NCI-H2196 treated with DMSO at 0.1 percent for 48 hours (cell line): ENCODE data around the gene BUB1B.

Experiments
- DNase-seq: peaks from one replicate; lab custom pipeline; 2025; ENCODE audit not compliant: unreplicated experiment; lab: John Stamatoyannopoulos, UW

BUB1B gene

GRCh38 chr15:40182358-40183029, 21.6 kb downstream of the BUB1B start:
- no peak for DNase-seq

DNA sequence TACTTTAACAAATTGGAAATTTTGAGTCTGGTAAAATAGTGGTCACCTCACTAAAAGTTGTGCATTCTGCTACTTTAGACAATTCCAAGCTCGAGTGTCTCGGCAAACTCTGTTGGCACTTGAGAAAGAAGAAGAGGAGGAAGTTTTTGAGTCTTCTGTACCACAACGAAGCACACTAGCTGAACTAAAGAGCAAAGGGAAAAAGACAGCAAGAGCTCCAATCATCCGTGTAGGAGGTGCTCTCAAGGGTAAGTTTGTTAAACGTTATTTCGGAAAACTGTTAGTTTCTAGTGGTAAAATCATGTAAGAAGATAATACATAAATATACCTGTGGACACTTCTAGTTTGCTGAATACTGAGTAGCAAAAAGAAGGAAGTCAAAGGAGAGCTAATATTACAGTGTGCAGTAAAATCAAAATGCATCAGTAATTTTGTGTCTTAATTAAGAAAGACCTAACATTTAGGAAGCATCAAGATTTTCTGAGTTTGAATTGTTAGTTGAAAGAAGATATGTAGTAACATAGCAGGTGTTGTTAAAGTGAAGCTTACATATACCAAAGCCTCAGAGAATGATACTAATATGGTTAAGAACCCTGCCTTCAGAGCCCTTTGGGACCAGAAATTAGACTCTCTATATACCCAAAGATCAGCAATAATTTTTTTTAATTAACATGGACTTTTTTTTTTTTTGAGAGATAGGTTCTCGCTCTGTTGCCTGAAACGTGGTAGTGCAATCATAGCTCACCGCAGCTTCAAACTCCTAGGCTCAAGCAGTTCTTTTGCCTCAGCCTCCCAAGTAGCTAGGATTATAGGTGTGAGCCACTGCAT, 23.0 kb downstream of the BUB1B start:
- no peak for DNase-seq

DNA sequence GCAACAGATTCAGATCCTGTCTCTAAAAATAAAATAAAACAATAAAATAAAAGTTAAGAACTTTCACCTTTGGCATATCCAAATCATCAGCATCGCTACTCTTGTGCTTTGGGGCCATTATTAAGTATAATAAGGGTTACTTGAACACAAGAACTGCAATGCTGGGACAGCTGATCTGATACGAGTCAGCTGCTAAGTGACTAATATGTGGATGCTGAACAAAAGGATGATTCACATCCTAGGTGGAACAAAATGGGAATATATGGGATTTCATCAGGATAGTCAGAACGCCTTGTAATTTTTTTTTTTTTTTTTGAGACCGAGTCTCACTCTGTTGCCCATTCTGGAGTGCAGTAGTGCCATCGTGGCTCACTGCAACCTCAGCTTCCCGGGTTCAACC, 29.7 kb downstream of the BUB1B start:
- DNase-seq, result no peak

- DNase-seq, result no peak
These were observed 32.1 kb downstream of the BUB1B start for GRCh38 chr15:40192942-40193341.

DNA sequence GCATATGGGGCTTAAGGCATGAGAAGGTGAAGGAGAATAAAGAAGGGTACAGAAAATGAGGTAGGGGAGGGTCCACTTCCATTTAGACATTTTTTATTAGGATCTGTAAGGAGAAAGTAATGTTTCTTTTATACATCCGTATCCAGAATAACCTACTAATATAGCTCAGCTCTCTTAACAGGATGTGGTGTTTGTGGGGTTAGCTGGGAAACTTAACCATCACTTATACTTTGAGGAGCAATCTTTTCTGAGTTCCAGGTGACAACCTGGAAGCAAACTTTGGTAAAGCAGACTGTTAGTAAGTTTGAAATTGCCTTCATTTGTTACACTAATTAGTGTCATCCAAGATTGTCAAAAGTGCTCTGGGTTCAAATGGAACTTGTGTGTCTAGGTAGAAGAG, 36.6 kb downstream of the BUB1B start:
- no peak for DNase-seq

DNA sequence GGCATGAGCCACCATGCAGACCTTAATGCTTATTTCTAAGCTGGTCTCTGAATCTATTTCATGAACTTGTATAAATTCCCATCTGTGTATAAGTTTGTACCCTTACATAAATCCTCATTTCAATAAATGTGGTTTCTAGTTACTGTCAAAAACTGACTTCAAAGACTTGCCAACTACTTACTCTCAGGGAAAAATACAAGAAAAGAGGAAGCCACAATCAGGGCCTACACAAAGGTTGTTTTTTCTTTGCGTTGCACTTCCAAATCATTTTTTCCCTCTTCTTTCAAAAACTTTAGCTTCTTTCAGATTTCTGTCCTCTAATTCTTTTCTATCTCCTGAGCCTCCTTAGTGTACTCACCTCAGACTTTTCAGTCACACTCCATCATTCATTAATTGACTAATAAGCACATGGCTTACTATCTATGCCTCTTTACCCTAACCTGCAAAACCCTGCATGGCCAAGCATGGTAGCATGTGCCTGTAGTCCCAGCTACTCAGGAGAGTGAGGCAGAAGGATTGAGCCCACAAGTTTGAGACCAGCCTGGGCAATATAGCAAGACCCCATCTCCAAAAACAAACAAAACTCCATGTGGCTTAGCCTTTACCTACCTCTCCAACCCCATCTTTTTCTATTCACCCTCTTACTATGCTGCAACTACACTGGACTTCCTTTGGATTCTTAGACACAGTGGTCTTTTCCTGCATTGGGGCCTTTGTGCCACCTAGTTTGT, 37.7 kb downstream of the BUB1B start:
- DNase-seq, result no peak

DNA sequence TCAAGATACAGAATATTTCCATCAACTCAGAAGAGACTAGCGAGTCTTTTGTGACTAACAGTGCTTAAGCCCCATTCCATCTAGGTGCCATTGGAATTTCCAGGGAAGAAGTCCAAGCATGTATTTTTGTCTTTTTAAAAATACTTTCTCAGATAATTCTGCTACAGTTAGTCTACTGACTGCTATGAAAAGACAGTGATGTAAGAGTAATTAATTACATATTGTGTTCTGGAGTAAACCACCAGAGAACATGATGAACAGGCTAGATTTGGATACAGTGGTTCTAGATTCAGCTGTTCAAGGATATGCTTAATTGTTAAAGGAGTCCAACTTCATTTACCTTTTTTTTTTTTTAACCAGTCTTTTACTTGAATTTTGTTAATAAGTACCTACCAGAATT, 43.2 kb downstream of the BUB1B start:
- DNase-seq, result no peak

DNA sequence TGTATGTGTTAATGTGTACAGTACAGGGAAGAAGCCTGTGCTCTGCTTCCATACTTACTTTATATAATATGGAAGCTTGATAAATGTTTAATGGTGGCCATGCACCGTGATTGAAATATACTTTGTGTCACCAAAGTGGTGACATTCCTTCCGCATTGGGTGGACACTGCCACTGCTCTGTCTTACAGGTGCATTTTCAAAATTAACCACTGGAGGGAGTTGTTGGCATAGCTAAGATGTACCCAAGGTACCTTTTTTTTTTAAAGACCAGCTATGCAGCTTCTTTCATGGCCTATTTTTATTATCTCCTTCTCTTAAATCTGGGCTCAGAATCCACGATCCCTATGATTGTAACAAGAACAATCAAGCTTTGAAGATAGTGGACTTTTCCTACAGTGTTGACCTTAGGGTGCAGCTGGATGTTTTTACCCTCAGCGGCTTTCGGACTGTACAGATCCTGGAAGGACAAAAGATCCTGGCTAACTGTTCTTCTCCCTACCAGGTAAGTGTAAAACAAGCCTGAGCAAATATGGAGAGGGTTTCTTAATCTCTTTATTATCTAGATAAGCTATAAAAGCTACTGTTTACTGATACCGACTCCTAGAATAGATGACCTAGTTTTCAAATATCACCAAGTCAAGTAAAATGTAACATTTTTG, 56.4 kb downstream of the BUB1B start:
- peak; percentile 14 for DNase-seq

DNA sequence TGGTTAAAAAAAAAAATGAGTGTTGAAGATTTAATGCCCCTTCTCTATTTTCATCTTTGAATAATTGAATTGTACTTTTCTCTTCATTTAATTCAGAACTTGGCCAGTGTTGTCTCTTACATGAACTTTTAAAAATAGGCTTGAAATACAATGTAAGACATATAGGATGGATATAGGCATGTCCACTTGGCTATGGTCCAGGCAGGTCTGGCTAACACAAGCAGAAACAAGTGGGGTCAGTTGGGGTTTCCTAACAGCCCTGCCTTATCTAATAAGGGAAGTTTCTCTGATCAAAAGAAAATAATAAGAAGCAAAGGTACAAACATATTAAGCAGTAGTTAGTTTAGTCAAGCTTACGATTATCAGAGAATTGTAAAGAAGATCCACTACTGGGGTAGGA, 58.9 kb downstream of the BUB1B start:
- no peak for DNase-seq

DNA sequence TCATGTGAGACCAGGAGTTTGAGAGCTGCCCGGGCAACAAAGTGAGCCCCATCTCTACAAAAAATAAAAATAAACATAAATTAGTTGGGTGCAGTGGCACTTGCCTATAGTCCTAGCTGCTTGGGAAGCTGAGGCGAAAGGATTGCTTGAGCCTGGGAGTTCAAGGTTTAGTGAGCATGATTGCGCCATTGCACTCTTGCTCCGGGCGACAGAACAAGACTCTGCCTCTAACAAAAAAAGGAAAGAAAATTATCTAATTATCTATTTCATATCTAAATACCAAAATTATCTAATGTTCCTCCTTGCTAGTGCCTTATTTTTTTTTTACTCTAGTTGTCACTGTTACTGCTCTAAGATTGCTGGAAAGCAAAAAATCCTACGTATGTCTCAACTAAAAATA, 61.3 kb downstream of the BUB1B start:
- no peak for DNase-seq

DNA sequence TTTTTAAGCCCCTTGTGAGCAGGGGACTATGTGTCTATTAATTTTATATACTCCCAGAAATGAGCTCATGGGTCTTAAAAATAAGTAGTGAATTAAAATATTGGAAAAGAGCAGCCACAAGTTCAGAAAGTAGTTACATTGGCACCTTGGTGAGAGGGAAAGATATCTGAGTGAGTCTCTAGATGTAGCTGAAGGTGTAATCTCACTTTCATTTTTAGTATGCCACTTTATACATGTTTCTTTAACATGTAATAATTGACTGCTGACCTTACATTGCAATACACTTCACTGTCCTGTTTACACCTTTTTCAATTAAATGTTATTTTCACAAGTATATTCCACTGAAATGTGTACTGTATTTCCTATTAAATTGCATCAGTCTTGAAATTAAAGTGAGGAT, 65.9 kb downstream of the BUB1B start:
- no peak for DNase-seq

DNA sequence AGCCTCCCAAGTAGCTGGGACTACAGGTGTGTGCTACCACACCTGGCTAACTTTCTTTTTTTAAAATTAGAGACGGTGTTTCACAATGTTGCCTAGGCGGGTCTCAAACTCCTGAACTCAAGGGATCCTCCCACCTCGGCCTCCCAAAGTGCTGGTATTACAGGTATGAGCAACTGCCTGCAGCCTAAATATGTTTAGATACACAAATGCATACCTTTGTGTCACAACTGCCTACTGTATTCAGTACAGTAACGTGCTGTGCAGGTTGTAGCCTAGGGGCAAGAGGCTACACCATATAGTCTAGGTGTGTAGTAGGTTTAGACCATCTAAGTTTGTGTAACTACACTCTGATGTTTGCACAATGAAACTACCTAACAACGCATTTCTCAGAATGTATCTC, 68.4 kb downstream of the BUB1B start:
- no peak for DNase-seq

GRCh38 chr15:40229956-40230355, 69.1 kb downstream of the BUB1B start:
- DNase-seq, result no peak

DNA sequence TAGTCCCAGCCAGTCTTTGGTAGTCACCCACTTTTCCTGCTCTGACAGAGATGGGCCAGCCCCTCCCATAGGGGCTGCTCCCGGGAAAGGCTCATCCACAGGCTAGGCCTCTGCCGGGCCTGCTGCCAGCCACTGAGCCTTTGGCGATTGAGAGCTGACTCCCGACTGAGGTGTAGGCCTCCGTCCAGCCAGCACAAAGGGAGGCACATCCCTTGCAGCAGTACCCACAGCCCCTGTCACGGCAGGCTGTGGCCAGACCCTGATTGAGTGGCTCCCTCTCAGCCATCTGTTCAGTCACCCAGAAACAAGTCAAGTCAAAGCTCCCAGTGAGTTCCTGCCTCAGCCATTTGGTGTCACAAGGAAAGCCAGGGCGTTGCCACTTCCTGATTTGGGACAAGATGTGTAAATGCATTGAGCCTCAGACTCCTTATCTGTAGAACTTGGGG, 71.8 kb downstream of the BUB1B start:
- DNase-seq, result no peak

GRCh38 chr15:40233727-40234577, 73.1 kb downstream of the BUB1B start:
- no peak for DNase-seq

GRCh38 chr15:40234783-40235182, 73.9 kb downstream of the BUB1B start:
- no peak for DNase-seq

DNA sequence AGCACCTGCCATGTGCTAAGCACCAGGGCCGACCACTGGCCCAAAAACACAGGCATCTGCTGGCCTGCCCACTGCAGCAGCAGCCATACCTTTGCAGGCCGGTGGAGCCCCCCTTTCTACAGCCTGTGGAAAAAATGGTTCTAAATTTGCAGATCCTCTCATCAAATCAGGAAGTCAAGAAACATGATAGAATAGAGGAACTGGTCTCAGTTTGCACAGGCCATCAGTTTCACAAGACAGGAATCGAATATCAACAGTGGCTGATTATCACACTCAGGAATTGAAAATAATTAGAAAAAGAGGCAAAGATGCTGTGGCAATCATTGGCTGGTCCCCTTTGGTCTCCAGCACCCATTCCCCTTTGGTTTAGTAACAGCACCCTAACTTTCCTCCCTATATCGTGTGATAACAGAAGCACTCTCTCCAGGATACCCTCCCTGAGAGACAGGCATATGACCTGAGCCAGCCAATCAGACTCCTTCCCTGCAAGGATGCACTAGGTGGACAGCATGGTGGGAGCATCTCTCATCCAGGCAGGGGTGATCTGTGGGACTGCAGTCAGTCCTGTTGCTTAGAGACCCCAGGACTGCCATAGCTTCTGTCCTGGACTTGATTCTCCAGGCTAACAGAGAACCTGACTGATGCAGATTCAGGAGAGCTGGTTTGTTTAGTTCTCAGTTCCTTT, 74.5 kb downstream of the BUB1B start:
- DNase-seq, result no peak

DNA sequence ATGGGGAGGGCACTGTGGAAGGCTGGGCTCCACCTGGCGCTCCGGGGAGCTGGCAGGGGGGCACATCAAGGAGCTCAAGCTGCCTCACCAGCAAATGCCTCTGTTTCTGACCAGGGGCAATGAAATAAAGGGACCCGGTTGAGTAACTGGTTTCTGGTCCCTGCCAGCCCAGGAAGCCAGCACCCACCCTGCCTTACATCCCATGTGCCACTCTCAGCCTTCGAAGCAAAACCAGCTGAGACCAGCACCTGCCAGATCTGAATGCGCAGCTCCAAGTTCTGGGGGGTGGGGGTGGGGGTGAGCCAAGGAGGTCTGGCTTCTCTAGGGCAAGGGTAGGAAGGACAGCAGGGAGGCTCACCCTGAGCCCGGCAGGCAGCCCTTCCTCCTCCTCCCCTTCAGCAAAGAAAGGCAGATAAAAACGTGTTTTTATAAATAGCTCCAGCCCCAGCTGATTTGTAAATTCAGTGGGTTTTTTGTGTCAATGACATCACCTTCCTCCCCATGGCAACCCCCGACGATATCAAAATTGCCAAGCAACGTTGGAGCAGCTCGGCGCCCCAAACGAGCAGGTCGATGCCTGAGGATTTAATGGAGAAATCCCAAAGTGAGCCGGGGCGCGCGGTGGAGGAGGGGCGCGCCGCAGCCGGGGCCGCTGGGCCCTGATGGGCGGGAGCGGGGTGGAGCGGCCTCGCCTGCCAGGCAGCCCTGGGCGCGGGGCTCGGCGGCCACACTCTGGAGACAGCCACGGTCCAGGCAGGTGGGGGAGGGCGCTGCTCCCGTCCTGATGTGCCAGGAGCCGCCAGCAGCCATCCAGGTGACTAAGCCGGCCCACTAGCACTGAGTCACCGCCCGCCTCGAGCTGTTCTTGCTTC, 77.9 kb downstream of the BUB1B start, which contains the start of gene PAK6:
PAK6 (plus strand) TSS at position 532 of the 872 bp plus-strand sequence. CDS start 25,723 bp downstream, outside the sequence.
- DNase-seq, result peak; percentile 9

GRCh38 chr15:40239404-40239692, 78.5 kb downstream of the BUB1B start:
- DNase-seq, result no peak
